ENCODE results near the gene ELP5. TPM values are rescaled to one million over a fixed set of nuclear protein-coding genes. Genes with fewer than 3 reads are reported as not detected.

The ELP5 gene
- total and polyA plus RNA-seq, 2 experiments from 2014 or later, result 38.3 to 41.4 TPM

DNA sequence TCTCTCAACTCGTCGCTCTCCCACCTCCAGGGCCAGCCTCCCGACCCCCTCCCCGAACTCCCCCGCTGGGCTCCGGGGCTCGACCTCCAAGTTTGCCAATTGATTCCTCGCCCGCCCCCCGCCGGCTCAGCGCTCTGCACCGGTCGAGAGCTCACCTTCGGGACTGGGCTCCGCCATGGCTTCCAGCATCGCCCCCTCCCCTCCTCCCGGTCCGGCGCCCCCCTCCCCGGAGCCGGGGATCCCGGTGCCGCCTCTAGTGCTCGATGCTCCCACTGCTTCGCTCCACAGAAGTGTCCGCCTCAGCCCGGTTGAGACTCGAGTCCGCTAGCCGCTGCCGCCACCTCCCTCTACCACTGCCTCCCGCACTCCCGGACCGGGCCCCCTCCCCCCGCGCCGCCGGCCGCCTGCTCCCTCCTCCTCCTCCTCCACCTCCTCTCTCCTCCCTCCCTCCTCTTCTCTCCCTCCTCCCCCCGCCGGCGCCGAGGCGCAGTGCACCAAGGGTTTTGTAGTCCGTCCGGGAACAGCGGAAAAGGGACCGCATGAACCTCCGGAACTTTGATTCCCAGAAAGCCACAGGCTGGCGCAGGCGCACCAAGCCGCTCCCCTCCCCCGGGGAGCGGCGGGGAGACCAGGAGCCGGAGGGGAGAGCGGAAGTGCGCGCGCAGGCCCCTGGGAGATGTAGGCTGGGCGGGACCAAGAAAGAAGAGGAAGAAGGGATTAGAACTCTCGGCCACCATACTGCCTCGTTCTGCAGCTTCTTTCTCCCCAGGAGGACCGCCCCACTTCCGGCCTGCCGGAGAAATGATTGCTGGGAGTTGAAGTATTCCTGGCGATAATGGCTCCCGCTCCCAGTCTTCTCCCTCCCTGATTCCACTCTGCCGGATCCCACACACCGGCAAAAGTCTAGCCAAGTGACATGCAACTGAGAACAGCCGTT is 12.7 kb upstream of the ELP5 start, which contains the start of gene PHF23:
Gene PHF23 (minus strand): TSS at position 367 of the 937 bp plus-strand sequence. CDS start 178 bp downstream, at position 189.
- ATAC-seq (peak; percentile 61), DNase-seq (ENCODE audit: low spot score) (peak; percentile 100)
- Histone ChIP-seq H3K27ac (ENCODE audit: low read depth) (peak within 1 kb of the TSS; percentile 93; the same call in 1 of the 2 replicates), H4K20me1 (replicated peaks; ENCODE audit: insufficient read depth) (peaks cover 17% of the 10 kb centered on the region), H3F3A (replicated peaks; ENCODE audit: low read depth) (peaks cover 43% of the 10 kb centered on the region), H3K9me2 (ENCODE audit: insufficient read depth) (no peaks in the 10 kb centered on the region), H3K36me3 (ENCODE audit: insufficient read depth) (peaks cover 19% of the 10 kb centered on the region), H3K27me3 (ENCODE audit: insufficient read depth) (no peaks in the 10 kb centered on the region), H3K4me3 (peak within 1 kb of the TSS; percentile 99), H3K79me2 (replicated peaks; ENCODE audit: insufficient read depth) (peaks cover 44% of the 10 kb centered on the region), H3K4me1 (ENCODE audit: insufficient read depth) (peaks cover 19% of the 10 kb centered on the region), H2AFZ (no peak within 1 kb of the TSS), H3K4me2 (peak within 1 kb of the TSS; percentile 92)
- Mint-ChIP-seq H3K36me3 (ENCODE audit: low read depth) (peaks cover 59% of the 10 kb centered on the region), H3K4me1 (peaks cover 40% of the 10 kb centered on the region), H3K4me3 (peak within 1 kb of the TSS; percentile 87), H3K27me3 (ENCODE audit: insufficient read depth, low read depth, poor library complexity) (peaks cover 35% of the 10 kb centered on the region), H3K27ac (peak within 1 kb of the TSS; percentile 98), H3K9me3 (peaks cover 2% of the 10 kb centered on the region)
- peak; percentile 59 for TF ChIP-seq CREB1 (CRISPR knock-in tag; IDR thresholded peaks at IDR 0.05; ENCODE audit: low read depth)
- TF ChIP-seq POLR2AphosphoS5 (IDR thresholded peaks at IDR 0.05; ENCODE audit: low read depth), result peak; percentile 44; the same call in 1 of the 2 replicates
- TF ChIP-seq, protein P1, sequence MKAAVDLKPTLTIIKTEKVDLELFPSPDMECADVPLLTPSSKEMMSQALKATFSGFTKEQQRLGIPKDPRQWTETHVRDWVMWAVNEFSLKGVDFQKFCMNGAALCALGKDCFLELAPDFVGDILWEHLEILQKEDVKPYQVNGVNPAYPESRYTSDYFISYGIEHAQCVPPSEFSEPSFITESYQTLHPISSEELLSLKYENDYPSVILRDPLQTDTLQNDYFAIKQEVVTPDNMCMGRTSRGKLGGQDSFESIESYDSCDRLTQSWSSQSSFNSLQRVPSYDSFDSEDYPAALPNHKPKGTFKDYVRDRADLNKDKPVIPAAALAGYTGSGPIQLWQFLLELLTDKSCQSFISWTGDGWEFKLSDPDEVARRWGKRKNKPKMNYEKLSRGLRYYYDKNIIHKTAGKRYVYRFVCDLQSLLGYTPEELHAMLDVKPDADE (IDR thresholded peaks at IDR 0.05), result peak; percentile 99
- no peak for TF ChIP-seq EZH2 (IDR thresholded peaks at IDR 0.05; ENCODE audit: low read depth, unreplicated experiment)

DNA sequence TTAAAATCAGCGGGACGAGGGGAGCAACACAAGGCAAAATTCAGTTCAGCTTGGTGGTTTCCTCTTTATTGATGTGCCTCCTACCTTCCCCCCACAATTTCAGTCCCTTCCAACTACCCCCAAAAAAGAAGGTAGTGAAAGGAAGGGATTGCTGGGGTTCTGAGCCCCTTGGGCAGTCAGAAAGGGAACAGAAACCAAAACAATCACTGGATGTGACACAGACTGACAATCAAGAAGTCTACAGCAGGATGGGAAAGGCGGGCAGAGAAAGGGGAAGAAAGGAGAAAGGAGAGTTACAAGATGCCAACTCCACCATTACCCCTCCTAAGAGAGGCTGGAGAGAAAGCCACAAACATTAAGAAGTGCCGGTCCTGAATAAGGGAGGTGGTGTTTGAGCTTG is 11.6 kb upstream of the ELP5 start:
- no peaks in the 10 kb centered on the region for H3K27me3 ChIP-seq (ENCODE audit: insufficient read depth)

More for the DNA sequence above, 11.6 kb upstream of the ELP5 start:
- Mint-ChIP-seq H3K4me3 (peak overlapping the region; percentile 87), H3K36me3 (ENCODE audit: low read depth) (peaks cover 54% of the 10 kb centered on the region), H3K27ac (peak overlapping the region; percentile 76), H3K27me3 (ENCODE audit: insufficient read depth, low read depth, poor library complexity) (peaks cover 33% of the 10 kb centered on the region), H3K9me3 (no peaks in the 10 kb centered on the region; the same call in none of the 3 replicates), H3K4me1 (peaks cover 37% of the 10 kb centered on the region)
- DNase-seq (ENCODE audit: low spot score) (no peak), ATAC-seq (no peak)
- no peaks in the 10 kb centered on the region for H3K9me2 ChIP-seq (ENCODE audit: insufficient read depth)
- H2AFZ ChIP-seq, result no peak overlapping the region
- H3K4me1 ChIP-seq (ENCODE audit: insufficient read depth), result peaks cover 19% of the 10 kb centered on the region
- H3F3A ChIP-seq (replicated peaks; ENCODE audit: low read depth), result peaks cover 41% of the 10 kb centered on the region
- H3K4me2 ChIP-seq, result no peak overlapping the region; the same call in 1 of the 2 replicates
- H3K27ac ChIP-seq (ENCODE audit: low read depth), result 0 out of 2 replicates have a peak overlapping the region, but pooled peaks have one; percentile 93
- H3K36me3 ChIP-seq (ENCODE audit: insufficient read depth), result peaks cover 17% of the 10 kb centered on the region
- TF ChIP-seq NANOG (IDR thresholded peaks at IDR 0.05; ENCODE audit: borderline replicate concordance) (no peak), ZNF331 (CRISPR knock-in tag; IDR thresholded peaks at IDR 0.05; ENCODE audit: low read depth) (no peak), CREB1 (CRISPR knock-in tag; IDR thresholded peaks at IDR 0.05; ENCODE audit: low read depth) (no peak)
- TF ChIP-seq, protein P2, sequence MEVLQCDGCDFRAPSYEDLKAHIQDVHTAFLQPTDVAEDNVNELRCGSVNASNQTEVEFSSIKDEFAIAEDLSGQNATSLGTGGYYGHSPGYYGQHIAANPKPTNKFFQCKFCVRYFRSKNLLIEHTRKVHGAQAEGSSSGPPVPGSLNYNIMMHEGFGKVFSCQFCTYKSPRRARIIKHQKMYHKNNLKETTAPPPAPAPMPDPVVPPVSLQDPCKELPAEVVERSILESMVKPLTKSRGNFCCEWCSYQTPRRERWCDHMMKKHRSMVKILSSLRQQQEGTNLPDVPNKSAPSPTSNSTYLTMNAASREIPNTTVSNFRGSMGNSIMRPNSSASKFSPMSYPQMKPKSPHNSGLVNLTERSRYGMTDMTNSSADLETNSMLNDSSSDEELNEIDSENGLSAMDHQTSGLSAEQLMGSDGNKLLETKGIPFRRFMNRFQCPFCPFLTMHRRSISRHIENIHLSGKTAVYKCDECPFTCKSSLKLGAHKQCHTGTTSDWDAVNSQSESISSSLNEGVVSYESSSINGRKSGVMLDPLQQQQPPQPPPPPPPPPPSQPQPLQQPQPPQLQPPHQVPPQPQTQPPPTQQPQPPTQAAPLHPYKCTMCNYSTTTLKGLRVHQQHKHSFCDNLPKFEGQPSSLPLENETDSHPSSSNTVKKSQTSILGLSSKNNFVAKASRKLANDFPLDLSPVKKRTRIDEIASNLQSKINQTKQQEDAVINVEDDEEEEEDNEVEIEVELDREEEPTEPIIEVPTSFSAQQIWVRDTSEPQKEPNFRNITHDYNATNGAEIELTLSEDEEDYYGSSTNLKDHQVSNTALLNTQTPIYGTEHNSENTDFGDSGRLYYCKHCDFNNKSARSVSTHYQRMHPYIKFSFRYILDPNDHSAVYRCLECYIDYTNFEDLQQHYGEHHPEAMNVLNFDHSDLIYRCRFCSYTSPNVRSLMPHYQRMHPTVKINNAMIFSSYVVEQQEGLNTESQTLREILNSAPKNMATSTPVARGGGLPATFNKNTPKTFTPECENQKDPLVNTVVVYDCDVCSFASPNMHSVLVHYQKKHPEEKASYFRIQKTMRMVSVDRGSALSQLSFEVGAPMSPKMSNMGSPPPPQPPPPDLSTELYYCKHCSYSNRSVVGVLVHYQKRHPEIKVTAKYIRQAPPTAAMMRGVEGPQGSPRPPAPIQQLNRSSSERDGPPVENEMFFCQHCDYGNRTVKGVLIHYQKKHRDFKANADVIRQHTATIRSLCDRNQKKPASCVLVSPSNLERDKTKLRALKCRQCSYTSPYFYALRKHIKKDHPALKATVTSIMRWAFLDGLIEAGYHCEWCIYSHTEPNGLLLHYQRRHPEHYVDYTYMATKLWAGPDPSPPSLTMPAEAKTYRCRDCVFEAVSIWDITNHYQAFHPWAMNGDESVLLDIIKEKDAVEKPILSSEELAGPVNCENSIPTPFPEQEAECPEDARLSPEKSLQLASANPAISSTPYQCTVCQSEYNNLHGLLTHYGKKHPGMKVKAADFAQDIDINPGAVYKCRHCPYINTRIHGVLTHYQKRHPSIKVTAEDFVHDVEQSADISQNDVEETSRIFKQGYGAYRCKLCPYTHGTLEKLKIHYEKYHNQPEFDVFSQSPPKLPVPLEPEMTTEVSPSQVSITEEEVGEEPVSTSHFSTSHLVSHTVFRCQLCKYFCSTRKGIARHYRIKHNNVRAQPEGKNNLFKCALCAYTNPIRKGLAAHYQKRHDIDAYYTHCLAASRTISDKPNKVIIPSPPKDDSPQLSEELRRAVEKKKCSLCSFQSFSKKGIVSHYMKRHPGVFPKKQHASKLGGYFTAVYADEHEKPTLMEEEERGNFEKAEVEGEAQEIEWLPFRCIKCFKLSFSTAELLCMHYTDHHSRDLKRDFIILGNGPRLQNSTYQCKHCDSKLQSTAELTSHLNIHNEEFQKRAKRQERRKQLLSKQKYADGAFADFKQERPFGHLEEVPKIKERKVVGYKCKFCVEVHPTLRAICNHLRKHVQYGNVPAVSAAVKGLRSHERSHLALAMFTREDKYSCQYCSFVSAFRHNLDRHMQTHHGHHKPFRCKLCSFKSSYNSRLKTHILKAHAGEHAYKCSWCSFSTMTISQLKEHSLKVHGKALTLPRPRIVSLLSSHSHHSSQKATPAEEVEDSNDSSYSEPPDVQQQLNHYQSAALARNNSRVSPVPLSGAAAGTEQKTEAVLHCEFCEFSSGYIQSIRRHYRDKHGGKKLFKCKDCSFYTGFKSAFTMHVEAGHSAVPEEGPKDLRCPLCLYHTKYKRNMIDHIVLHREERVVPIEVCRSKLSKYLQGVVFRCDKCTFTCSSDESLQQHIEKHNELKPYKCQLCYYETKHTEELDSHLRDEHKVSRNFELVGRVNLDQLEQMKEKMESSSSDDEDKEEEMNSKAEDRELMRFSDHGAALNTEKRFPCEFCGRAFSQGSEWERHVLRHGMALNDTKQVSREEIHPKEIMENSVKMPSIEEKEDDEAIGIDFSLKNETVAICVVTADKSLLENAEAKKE (CRISPR knock-in tag; IDR thresholded peaks at IDR 0.05), result no peak
- peak overlapping the region; percentile 78; the same call in 1 of the 2 replicates for H3K4me3 ChIP-seq
- H3K79me2 ChIP-seq (replicated peaks; ENCODE audit: insufficient read depth), result peaks cover 43% of the 10 kb centered on the region
- peaks cover 16% of the 10 kb centered on the region for H4K20me1 ChIP-seq (replicated peaks; ENCODE audit: insufficient read depth)

All from GM23338 (cell line).